GM12873 (cell line): ENCODE results near the gene HAS3.

Source experiments
- CTCF ChIP-seq: IDR thresholded peaks from 2 replicates; pipeline ENCODE4 v1.5.1; 2012; ENCODE audit warnings: low read depth, mild to moderate bottlenecking, moderate library complexity, low read length, control low read depth; ENCODE audit not compliant: insufficient read depth; ENCODE audit errors: missing control alignments

The HAS3 gene

DNA sequence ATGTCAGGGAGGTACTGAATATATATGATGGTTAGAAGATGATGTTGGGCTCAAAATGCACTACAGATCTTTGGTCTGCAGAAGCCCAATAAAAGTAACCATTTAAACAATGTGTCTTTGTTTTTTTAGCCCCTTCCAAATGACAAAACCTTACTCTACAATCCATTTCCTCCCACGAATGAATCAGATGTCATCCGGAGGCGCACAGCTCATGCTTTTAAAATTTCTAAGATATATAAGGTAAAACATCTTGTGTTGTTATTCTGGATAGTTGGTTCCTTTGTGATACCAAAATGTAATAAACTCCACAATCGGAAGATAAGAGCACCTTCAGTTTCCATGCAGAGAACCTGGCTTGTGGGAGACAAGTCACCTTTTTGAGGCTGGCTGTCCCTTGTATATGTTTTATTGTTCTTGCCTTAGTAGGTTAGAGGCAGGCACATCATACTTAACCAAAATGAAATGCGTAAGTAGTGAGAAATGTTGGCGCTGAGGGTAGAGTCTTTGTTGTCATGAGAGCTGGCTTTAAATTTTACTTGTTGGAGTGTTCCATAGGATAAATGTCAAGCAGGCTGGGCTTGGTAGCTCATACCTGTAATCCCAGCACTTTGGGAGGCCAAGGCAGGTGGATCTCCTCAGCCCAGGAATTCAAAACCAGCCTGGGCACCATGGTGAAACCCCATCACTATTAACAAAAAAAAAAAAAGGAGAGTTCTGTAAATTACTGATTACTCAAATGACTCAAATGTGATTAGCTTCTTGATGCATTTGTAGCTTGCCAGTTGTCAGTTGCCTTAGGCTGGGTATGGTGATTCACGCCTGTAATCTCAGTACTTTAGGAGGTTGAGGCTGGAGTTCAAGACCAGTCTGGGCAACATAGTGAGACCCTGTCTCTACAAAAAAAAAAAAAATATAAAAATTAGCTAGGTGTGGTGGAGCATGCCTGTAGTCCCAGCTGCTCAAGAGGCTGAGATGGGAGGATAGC lies 61.8 kb downstream of the HAS3 start:
- no peak for TF ChIP-seq CTCF
